NCI-H146 treated with DMSO at 0.1 percent for 48 hours (cell line): ENCODE results near the gene ARID5B.

Source experiments
- DNase-seq: peaks from one replicate; lab custom pipeline; 2025; ENCODE audit not compliant: unreplicated experiment; lab: John Stamatoyannopoulos, UW

ARID5B gene

DNA sequence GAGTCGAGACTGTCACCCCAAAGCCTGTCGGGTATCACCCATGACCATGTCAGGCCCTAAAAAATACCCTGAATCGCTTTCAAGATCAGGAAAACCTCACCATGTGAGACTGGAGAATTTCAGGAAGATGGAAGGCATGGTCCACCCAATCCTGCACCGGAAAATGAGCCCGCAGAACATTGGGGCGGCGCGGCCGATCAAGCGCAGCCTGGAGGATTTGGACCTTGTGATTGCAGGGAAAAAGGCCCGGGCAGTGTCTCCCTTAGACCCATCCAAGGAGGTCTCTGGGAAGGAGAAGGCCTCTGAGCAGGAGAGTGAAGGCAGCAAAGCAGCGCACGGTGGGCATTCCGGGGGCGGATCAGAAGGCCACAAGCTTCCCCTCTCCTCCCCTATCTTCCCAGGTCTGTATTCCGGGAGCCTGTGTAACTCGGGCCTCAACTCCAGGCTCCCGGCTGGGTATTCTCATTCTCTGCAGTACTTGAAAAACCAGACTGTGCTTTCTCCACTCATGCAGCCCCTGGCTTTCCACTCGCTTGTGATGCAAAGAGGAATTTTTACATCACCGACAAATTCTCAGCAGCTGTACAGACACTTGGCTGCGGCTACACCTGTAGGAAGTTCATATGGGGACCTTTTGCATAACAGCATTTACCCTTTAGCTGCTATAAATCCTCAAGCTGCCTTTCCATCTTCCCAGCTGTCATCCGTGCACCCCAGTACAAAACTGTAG is 191.0 kb downstream of the ARID5B start:
- no peak for DNase-seq

DNA sequence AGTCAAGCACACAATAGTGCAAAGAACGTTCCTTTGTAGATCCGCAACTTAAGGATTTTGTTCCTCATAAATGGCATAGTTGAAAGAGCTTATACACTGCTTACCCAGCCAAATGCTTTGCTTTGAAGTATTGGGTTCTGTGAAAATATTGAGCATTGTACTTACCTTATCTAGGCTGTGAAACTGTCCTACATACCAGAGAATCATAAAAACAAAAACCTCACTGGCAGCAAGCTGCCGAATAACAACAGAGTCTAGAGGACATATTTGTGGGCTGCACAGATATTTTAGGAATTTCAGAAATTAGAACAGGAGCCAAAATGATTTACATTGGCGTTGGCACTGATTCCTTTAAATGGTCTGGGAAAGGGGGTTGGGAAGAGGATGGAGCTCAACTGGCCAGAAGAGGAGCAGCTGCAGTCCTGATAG is 192.4 kb downstream of the ARID5B start:
- DNase-seq: no peak

GRCh38 chr10:62095181-62096122 is 194.0 kb downstream of the ARID5B start:
- DNase-seq: no peak

DNA sequence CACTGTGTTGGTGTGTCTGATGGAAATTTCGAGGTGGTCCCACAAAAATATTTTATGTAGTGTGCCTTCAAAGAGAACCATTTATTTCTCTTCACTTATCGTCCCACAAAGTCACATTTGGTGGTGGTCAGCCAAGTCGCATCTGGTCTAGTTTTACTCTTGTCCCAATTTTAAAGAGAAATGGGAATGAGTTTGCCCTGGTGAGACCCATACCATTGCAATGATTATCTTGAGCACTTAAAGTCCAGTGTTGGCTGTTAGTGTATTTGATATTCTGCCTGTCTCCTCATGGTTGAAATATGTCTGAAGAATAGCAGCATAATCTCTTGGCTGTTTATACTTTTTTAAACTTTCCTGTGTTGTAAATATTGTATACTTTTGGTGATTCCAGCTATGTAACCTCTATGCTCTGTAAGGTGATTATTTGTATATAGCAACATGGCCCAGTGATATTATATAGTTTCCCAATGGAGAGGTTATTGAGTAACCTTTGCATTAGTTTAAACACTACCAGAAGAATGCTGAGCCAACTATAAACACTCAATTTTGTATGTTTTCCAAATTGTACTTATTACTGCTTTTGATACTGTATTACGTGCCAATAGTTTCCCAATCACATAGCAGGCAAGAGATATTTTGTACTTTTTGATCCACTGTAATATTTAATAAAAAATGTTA is 194.9 kb downstream of the ARID5B start:
- no peak for DNase-seq

DNA sequence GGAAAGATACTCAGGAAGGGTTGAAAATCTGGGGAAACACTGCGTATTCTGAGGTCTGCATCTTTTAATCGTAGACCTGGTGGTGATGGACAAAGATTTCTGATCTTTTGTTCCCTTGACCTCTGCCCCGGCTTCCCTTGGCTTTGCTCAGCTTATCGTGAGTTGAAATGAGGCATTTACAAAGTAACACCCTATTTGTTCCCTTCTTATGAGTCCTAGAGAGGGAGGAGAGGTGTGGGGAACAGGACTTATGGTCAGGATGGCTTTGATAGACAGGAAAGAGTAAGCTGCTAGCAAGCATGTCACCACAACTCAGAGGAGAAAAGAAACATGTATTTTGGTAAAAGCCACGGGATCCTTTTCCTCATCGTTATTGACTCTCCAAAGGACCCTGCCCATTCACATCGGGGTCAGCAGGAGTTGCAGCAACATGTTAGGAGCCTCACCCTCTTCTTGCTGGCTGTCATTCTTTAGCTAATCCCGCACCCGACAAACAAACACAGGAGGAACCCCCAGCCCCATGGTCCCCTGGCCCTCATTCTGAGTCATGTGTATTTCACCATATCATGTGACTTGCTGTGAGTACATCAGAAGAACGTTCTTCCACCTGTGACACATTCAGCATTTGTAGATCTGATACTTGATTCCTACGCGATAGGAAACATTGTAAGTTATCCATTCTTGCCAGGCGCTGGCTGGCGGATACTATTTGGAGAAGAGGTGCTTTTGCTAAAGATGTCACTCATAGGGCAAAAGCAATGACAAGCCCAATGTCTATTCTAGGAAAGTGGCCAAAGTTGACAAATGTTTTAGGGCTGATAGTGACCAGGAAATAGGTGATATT is 197.0 kb downstream of the ARID5B start:
- DNase-seq: no peak

- no peak for DNase-seq
Observed at GRCh38 chr10:62099299-62099698, 197.8 kb downstream of the ARID5B start.

DNA sequence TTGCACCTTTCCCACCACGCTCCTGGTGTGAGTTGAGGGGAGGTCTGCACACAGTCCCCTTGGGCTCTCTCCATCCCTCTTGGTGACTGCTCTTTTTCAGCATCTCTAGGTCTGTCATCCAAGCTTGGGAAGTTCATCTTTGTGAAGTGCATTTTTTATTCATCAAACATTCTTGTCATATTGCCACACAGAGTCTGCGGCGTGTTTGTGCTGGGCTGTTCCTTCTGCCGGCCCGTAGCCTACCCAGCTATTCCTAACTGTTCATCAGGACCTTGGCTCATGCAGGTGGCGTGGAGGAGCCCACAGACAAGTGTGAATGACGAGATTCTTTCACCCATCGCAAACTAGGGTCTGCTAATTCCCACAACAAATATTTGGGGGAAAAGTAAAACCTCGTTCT is 202.4 kb downstream of the ARID5B start:
- DNase-seq: no peak

- DNase-seq: no peak
Observed at GRCh38 chr10:62106929-62107519, 205.5 kb downstream of the ARID5B start.

DNA sequence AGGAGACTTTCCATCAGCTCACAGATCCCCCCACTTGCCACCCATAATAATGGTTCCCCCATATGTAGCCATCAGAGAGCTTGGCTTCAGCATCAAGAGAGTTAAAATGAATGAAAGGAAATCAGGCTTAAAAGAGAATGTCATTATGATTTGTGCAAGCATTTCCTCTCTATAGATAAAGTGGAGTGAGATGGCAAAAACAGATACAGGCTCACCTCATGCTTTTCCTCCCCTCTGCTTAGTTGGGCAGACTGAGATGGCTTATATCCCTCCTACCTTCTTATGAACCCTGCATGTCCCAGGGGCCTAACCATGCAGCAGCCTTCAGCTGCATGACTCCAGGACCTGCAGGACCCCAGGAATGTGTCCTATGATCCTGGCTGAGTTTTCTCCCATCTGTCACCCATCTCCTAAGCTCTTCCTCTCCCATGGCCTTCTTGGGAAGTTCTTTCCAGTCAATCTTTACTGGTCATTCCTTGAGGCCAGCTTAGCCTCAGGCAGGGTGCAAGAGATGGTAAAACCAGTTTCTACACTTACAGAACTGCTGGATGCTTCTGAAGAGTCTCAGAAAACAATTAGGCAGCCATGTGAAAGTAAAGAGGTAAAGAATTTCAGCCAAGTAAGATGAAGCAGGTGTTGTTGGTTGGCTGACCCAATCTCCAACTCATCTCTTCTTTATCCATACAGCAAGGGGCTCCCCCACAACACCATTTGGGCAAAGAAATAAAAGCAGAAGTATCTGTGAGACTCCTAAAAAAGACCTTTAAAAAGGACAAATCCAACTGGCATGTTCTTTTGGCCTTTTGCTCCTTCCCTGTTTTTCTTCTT is 207.5 kb downstream of the ARID5B start:
- no peak for DNase-seq

DNA sequence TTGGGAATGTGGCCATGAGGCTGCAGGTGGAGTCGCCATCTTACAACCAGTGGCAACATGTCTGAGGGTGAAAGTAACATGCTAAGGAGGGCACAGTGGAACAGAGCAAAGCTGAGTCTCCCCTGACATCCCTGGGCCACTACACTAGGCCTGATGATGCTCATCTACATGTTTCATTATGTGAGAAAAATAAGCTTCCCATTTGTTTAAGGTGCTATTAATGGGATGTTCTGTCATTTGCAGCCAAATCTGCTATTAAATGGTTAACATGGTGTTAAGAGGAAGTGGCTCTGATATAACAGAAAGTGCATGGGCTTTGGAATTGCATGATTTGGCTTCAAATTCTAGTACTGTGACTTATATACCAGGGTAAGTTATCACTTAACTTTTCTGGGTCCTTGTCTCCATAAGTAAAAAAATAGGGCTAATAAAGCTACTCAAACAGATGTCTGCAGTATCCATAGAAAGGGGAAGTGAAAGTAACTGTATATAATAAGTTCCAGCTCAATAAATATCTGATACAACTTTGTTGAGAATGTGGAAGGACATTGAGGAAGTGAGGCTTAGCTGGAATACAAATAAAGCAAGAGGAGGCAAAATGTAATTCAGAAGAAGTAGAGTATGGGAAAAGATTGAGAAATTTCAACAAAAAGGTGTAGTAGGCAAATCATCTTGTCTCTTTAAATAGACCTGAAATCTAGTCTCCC is 208.2 kb downstream of the ARID5B start:
- DNase-seq: no peak

GRCh38 chr10:62112300-62112699 is 210.8 kb downstream of the ARID5B start:
- no peak for DNase-seq

GRCh38 chr10:62112963-62113362 is 211.5 kb downstream of the ARID5B start:
- no peak for DNase-seq

DNA sequence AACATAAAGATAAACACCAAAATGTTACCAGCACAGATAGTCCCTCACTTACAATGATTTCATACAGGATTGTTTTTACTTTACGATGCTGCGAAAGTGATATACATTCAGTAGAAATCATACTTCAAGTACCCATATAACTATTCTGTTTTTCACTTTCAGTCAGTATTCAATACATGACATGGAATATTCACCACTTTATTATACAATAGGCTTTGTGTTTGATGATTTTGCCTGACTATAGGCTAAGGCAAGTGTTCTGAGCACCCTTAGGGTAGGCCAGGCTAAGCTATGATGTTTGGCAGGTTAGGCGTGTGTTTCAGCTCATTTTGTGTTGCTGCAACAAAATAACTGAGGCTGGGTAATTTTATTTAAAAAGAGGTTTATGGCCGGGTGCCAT is 212.2 kb downstream of the ARID5B start:
- DNase-seq: no peak

DNA sequence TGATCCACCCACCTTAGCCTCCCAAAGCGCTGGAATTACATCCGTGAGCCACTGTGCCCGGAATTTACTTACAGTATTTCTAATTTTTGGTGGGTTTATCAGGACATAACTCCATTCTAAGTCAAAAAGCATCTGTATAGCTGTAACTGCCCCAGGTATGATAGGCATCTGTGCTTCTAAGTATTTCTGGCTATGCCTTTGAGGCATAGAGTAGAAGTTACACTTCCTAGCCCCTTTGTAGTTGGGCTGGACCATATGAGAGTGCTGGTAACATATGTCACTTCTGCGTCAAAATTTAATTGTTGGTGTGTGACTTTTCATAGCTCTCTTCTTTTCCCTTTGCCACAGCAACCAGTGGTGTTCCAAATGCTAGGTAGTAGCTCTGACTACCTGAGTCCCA is 213.8 kb downstream of the ARID5B start:
- DNase-seq: no peak

DNA sequence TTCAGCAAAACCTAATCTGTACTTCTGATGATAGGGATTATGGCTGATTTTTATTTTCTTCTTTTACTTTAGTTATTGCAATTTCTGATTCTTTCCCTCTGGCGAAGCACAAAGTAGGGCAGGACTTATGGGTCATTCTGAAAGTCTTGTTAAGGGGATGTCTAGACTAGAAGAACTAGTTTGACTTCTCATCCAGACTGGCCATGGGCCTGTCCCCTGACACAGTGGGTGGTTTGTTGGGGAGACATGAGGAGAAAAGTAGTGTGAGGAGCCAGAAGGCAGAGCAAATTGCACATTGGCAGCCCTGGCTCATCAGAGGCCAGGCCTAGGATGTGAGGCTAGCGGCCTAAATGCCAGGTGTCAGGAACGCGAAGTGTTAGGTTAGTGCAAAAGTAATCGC is 214.3 kb downstream of the ARID5B start:
- no peak for DNase-seq

- DNase-seq: no peak
Observed at GRCh38 chr10:62116896-62117295, 215.4 kb downstream of the ARID5B start.

DNA sequence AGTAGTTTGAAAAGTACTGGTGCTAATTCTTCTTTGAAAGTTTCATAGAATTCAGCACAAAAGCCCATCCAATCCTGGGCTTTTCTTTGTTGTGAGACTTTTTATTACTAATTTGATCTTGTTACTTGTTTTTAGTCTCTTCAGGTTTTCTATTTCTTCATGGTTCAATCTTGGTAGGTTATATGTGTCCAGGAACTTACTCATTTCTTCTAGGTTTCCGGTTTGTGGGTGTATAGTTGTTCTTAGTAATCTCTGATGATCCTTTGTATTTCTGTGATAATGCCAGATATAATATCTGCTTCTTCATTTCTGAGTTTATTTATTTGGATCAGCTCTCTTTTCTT is 219.7 kb downstream of the ARID5B start:
- DNase-seq: no peak

GRCh38 chr10:62127975-62128374 is 226.5 kb downstream of the ARID5B start:
- DNase-seq: no peak

DNA sequence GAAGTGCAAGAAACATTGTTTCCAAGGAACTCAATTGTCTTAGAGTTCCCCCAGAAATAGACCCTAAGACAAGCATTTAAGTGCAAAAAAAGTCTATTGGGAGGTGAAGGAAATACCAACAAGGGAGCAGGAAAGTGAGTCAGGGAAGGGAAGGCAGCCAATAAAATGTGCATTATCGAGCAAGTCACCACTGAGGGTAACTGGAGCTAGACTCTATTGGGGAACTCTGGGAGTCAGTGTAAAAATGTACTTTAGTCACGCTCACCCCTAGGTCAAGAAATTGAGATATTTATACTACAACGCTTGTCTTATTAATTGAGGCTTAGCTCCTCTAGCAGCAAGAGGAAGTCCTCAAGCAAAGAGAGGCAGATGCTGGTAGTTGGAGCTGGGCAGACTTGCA is 229.4 kb downstream of the ARID5B start:
- no peak for DNase-seq
